HEK293T (cell line): ENCODE data around the gene ZIC4.

ENCODE experiments used
- CTBP1 ChIP-seq: fragments of 450-650 bp; IDR thresholded peaks from 2 replicates; pipeline ENCODE4 v1.6.1; 2016; ENCODE audit warnings: borderline replicate concordance
- FOXM1 ChIP-seq: fragments of 450-650 bp; IDR thresholded peaks from 2 replicates; pipeline ENCODE4 v1.6.1; 2017; ENCODE audit warnings: mild to moderate bottlenecking, borderline replicate concordance
- TARDBP ChIP-seq: fragments of 450-650 bp; IDR thresholded peaks from 2 replicates; pipeline ENCODE4 v1.6.1; 2016

GRCh38 chr3:147368151-147368550 lies 38.2 kb downstream of the ZIC4 start:
- TF ChIP-seq CTBP1 (no peak), FOXM1 (no peak), TARDBP (no peak)
